CD4-positive, alpha-beta T cell treated with Interleukin-10 for 1 hour (primary cell): ENCODE data around the gene ADAMTS9.
"Not testable (repeated sequence)": the region's sequence is repeated elsewhere in the genome, so short reads cannot be mapped to it uniquely, and the experiment has no call there.

ENCODE experiments used
- DNase-seq: peaks from one replicate; pipeline ENCODE4 v3.0.0-alpha.2; 2020

ADAMTS9 gene

GRCh38 chr3:64566859-64567258 lies 120.9 kb downstream of the ADAMTS9 start:
- DNase-seq = no peak

- no peak for DNase-seq
Observed at GRCh38 chr3:64563751-64564150, 124.0 kb downstream of the ADAMTS9 start.

- no peak for DNase-seq
Observed at GRCh38 chr3:64561868-64562267, 125.9 kb downstream of the ADAMTS9 start.

GRCh38 chr3:64561325-64561843 lies 126.4 kb downstream of the ADAMTS9 start:
- no peak for DNase-seq

GRCh38 chr3:64560791-64561190 lies 127.0 kb downstream of the ADAMTS9 start:
- DNase-seq = no peak

GRCh38 chr3:64559588-64559987 lies 128.2 kb downstream of the ADAMTS9 start:
- DNase-seq = no peak

GRCh38 chr3:64556046-64556445 lies 131.8 kb downstream of the ADAMTS9 start:
- DNase-seq = no peak

- DNase-seq = no peak
Observed at GRCh38 chr3:64555351-64555750, 132.4 kb downstream of the ADAMTS9 start.

GRCh38 chr3:64554096-64554920 lies 133.5 kb downstream of the ADAMTS9 start:
- no peak for DNase-seq

- DNase-seq = no peak
Observed at GRCh38 chr3:64552966-64553365, 134.8 kb downstream of the ADAMTS9 start.

- DNase-seq = no peak
Observed at GRCh38 chr3:64552160-64552559, 135.6 kb downstream of the ADAMTS9 start.

- no peak for DNase-seq
Observed at GRCh38 chr3:64551697-64552096, 136.1 kb downstream of the ADAMTS9 start.

- no peak for DNase-seq
Observed at GRCh38 chr3:64550745-64551144, 137.1 kb downstream of the ADAMTS9 start.

- no peak for DNase-seq
Observed at GRCh38 chr3:64549869-64550268, 137.9 kb downstream of the ADAMTS9 start.

- no peak for DNase-seq
Observed at GRCh38 chr3:64548200-64548889, 139.5 kb downstream of the ADAMTS9 start.

GRCh38 chr3:64546856-64547255 lies 140.9 kb downstream of the ADAMTS9 start:
- DNase-seq = no peak

- DNase-seq = not testable (repeated sequence)
Observed at GRCh38 chr3:64545239-64545638, 142.6 kb downstream of the ADAMTS9 start.

GRCh38 chr3:64541803-64542202 lies 146.0 kb downstream of the ADAMTS9 start:
- no peak for DNase-seq

GRCh38 chr3:64539451-64540196 lies 148.2 kb downstream of the ADAMTS9 start:
- no peak for DNase-seq

- no peak for DNase-seq
Observed at GRCh38 chr3:64536166-64536565, 151.6 kb downstream of the ADAMTS9 start.

- DNase-seq = peak; percentile 15
Observed at GRCh38 chr3:64533617-64534317, 154.0 kb downstream of the ADAMTS9 start.

- DNase-seq = no peak
Observed at GRCh38 chr3:64530434-64531049, 157.3 kb downstream of the ADAMTS9 start.
